Measurements from ENCODE around the gene CCDC57.

Gene CCDC57

GRCh38 chr17:82120148-82120547 is 92.5 kb downstream of the CCDC57 start:
- TF ChIP-seq CTCF (IDR thresholded peaks at IDR 0.05) = no peak
- Histone ChIP-seq H3K4me3 (no peak overlapping the region), H3K27ac (no peak overlapping the region)
- no peak for DNase-seq (ENCODE audit: low spot score)

- no peak for DNase-seq (ENCODE audit: low spot score)
- no peak for TF ChIP-seq CTCF (IDR thresholded peaks at IDR 0.05)
- H3K4me3 ChIP-seq = no peak overlapping the region
- no peak overlapping the region for H3K27ac ChIP-seq
Measured at GRCh38 chr17:82118815-82119380, 93.7 kb downstream of the CCDC57 start.

GRCh38 chr17:82118168-82118814 is 94.4 kb downstream of the CCDC57 start:
- Histone ChIP-seq H3K4me3 (no peak overlapping the region), H3K27ac (no peak overlapping the region)
- no peak for DNase-seq (ENCODE audit: low spot score)
- no peak for TF ChIP-seq CTCF (IDR thresholded peaks at IDR 0.05)

- H3K27ac ChIP-seq = no peak overlapping the region
- no peak for TF ChIP-seq CTCF (IDR thresholded peaks at IDR 0.05)
- no peak overlapping the region for H3K4me3 ChIP-seq
- no peak for DNase-seq (ENCODE audit: low spot score)
Measured at GRCh38 chr17:82117139-82118090, 95.2 kb downstream of the CCDC57 start.

GRCh38 chr17:82116246-82116645 is 96.4 kb downstream of the CCDC57 start:
- TF ChIP-seq CTCF (IDR thresholded peaks at IDR 0.05) = no peak
- no peak overlapping the region for H3K27ac ChIP-seq
- no peak for DNase-seq (ENCODE audit: low spot score)
- H3K4me3 ChIP-seq = no peak overlapping the region

GRCh38 chr17:82114872-82115271 is 97.8 kb downstream of the CCDC57 start:
- no peak for TF ChIP-seq CTCF (IDR thresholded peaks at IDR 0.05)
- Histone ChIP-seq H3K27ac (no peak overlapping the region), H3K4me3 (no peak overlapping the region)
- DNase-seq (ENCODE audit: low spot score) = no peak

All from coronary artery (tissue), 2 donors.